GM12801 (cell line): ENCODE measurements around the gene ASZ1.

Source experiments
- TF ChIP-seq, protein P1 (sequence below): IDR thresholded peaks from one replicate; pipeline ENCODE4 v1.5.1; 2011; ENCODE audit warnings: control low read depth; ENCODE audit not compliant: insufficient read length; ENCODE audit errors: extremely low read depth

The ASZ1 gene

DNA sequence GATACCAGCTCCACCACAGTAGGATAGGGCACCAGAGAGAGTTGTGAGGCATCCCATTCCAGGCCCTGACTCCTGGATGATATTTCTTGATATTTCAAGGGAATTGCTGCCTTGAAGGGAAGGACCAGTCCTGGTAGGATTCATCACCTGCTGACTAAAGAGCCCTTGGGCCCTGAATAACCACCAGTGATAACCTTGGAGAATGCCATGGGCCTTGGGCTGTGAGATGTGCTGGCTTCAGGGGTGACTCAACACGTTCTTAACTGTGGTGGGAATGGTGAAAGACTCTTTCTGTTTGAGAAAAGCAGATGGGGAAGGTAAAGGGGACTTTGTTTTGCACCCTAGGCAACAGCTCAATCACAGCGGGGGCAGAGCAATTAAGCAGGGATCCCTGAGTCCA, 21.4 kb upstream of the ASZ1 start:
- TF ChIP-seq, protein P1, sequence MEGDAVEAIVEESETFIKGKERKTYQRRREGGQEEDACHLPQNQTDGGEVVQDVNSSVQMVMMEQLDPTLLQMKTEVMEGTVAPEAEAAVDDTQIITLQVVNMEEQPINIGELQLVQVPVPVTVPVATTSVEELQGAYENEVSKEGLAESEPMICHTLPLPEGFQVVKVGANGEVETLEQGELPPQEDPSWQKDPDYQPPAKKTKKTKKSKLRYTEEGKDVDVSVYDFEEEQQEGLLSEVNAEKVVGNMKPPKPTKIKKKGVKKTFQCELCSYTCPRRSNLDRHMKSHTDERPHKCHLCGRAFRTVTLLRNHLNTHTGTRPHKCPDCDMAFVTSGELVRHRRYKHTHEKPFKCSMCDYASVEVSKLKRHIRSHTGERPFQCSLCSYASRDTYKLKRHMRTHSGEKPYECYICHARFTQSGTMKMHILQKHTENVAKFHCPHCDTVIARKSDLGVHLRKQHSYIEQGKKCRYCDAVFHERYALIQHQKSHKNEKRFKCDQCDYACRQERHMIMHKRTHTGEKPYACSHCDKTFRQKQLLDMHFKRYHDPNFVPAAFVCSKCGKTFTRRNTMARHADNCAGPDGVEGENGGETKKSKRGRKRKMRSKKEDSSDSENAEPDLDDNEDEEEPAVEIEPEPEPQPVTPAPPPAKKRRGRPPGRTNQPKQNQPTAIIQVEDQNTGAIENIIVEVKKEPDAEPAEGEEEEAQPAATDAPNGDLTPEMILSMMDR: no peak

DNA sequence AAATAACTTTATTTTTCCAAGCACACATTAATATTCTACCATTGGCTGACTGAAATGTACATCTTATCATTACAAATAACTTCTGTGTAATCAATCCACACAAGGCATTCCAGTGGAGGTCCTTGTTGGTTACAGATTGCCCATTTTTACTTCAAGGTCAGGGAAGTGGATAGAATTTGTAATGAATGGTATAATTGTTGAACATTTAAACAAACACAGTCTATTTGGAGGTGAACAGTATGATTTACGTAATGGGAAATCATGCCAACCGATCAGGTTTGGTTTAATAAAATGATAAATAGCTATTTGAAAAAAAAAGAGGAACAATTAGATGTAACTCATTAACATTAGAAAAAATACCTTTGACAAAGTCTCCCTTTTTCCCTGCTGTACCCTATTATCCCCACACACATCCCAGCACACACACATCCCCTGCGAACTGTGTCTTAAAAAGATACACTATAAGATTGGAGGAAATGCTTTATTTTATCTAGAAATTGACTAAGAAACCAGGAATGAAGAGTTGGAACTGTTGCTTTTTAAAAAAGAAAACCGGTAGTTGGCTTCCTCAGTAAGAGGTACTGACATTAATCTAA, 19.0 kb upstream of the ASZ1 start:
- TF ChIP-seq, protein P1: no peak

DNA sequence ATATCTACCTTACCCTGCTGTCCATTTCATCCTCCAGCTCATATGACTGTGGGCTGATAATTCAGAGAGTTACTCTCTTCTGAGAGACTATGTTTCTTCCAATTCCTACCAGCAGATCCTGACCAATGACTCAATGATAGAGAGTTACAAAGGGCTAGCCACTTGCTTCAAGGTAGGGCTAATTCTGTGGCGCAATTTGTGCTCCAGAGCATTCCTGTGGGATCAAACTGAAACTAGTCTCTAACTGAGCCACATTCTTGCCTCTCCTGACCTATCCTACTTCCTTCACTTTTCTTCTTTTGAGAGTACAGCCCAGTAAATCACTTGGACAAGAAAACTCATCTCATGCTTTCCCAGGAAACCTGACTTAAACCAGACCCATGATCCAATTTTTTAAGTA, 17.9 kb upstream of the ASZ1 start:
- TF ChIP-seq, protein P1: no peak

DNA sequence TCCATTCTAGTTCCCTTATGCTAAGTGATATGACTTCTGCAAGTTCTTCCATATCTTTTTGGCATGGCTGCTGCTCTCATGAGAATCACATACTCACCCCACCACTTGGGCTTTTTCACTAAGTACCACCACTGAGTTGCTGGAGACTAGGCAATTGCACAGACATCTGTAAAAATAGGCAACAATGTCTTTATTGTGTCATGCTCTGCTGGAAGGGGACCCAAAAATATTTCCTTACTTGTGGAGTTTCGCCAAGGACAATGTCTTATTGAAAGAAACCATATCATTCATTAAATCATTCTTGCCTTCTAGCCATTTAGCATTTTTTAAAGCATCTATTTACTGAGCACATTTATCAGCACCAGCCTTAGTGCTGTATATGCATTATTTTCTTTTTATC, 17.4 kb upstream of the ASZ1 start:
- TF ChIP-seq, protein P1: no peak

DNA sequence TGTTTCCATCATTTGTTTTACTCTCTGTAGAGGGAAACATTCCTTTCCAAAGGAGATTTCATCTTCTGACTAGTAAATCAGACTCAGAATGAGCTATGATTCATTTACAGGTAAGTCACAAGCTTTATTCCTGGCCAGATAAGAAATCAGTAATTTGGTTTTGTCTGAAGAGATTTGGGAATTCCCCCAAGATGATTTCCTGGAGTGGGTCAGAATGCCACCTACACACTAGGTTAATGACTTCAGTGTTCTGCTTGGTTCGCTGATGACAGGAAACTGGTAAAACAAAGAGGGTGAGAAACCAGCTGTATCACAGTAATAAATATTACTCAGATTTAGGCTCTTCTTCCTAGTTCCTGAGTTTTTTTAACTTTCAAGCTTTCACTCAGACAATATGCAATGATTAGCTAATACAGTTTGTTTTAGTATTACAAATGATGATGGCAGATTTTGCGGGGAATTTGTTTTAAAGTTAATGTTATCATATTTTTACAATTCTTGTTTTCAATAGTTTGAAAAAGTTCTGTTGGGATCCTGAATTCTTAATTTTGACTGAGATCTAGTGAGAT, 8.3 kb upstream of the ASZ1 start:
- TF ChIP-seq, protein P1: no peak

DNA sequence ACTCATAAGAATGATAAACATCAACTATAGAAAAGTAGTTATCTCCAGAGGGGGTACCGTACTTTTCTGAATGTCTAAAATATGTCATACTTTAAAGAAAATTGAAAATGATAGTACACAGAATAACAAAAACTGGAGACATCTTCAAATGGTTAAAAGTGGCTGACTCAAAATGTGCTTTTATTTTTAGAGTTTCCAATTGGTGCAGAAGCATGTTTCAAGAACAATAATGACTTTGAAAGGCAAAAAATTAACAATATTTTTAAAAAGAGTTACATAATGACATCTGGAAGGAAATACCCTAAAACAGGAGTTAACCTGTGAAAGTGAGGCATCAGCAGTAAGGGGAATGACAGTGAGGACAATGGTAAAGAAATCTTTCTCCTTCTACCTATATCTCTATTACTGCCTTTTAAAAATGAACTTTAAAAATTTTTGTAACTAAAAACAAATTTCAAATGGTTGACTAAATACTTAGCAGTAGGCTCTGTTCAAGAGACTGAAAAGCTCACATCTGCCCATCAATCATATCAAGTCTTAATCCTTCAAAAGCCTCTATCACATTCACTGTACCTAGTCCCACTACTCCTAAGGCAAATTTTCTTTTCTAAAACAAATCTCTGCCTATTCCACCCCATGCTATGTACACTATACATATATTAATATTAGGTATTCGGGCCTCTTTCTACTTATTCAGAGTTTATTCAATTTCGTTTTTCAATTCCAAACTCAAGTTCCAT, 3.0 kb downstream of the ASZ1 start:
- TF ChIP-seq, protein P1: no peak

DNA sequence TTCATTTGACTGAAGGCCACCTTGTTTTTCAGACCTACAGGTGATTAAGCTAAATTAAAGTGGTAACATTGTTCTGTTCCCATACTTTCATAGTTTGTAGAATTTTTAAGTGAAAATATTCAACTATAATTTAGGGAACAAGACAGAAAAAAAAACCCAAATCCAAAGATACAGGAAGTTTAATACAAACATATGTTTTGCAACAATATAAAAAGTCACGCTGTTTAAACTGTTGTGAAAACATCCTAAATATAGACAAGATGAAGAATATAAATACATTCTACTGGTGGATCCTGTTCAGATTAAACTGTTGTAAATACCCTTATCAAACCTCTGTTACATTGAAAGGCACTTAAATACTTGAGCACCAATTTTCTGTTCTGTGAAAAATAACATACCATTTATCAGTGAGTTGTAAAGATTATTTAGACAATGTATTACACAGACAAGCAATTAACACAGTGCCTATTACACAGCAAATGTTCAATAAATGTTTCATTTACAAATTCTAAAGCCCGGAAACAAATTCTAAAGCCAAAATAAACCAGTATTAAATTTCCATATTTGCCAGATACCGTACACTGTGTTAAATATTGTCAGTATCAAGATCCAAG, 14.2 kb downstream of the ASZ1 start:
- TF ChIP-seq, protein P1: no peak
